ENCODE measurements around the gene MGST2. TPM values are rescaled to one million over a fixed set of nuclear protein-coding genes. Genes with fewer than 3 reads are reported as not detected.

The MGST2 gene
- 10 to 100 TPM in 1 of 6 experiments, 1 to 10 TPM in 5; 5.0 to 11.4 (median 5.7) TPM for total RNA-seq (2021; fragmentation: NEBNext Ultra II Directional; extraction: Animal tissue kit (Norgen Biotek cat#: 25700))
- long read RNA-seq, transcript MGST2-201 (5 exons, 801 nt) = major isoform, 5 of 6 reads
- long read RNA-seq, partial matches to known transcripts = 0 of 6 reads
- long read RNA-seq, other reads (novel, unspliced or antisense) = 1 of 6 reads

DNA sequence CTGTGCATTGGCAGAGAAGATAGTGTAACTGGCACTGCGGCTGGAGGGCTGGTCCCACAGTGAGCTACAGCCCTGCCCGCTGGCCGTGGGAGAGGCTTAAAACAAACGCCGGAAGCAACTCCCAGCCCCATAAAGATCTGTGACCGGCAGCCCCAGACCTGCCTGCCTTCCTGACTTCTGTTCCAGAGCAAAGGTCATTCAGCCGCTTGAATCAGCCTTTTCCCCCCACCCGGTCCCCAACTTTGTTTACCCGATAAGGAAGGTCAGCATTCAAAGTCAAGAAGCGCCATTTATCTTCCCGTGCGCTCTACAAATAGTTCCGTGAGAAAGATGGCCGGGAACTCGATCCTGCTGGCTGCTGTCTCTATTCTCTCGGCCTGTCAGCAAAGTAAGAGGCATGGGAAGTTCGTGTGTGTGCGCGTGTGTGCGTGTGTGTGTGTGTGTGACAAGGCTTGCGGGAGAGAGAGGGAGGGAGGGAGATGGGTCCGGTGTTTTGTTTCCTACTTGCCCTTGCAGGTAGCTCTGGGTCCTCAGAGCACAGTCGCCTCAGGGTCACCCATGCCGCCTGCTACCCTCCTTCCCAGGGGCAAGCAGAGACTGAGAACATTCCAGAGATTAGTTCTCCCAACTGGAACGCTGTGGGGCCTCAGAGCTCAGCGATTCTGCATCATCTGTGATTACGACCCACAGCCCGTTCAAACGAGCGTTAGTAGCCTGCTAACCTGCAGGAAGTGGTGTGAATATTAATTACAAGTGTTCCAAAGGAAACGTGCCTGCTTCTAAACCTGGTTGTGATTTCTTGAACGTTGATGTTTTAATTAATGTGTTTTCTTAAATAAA, at the start of gene MGST2:
TSS of gene MGST2 (plus strand) at position 130 of the 840 bp plus-strand sequence. CDS start at position 331, 201 bp downstream.
- H3K27me3 Mint-ChIP-seq (ENCODE audit: insufficient read depth) = peaks cover 10% of the 10 kb centered on the region; the same call in 1 of the 2 replicates
- H3K36me3 Mint-ChIP-seq (ENCODE audit: low read depth) = no peaks in the 10 kb centered on the region
- DNase-seq = peak; percentile 68
- peaks cover 18% of the 10 kb centered on the region for H3K4me1 Mint-ChIP-seq (ENCODE audit: low read depth)
- H3K4me3 Mint-ChIP-seq = peak within 1 kb of the TSS; percentile 87
- TF ChIP-seq, protein P1, sequence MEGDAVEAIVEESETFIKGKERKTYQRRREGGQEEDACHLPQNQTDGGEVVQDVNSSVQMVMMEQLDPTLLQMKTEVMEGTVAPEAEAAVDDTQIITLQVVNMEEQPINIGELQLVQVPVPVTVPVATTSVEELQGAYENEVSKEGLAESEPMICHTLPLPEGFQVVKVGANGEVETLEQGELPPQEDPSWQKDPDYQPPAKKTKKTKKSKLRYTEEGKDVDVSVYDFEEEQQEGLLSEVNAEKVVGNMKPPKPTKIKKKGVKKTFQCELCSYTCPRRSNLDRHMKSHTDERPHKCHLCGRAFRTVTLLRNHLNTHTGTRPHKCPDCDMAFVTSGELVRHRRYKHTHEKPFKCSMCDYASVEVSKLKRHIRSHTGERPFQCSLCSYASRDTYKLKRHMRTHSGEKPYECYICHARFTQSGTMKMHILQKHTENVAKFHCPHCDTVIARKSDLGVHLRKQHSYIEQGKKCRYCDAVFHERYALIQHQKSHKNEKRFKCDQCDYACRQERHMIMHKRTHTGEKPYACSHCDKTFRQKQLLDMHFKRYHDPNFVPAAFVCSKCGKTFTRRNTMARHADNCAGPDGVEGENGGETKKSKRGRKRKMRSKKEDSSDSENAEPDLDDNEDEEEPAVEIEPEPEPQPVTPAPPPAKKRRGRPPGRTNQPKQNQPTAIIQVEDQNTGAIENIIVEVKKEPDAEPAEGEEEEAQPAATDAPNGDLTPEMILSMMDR (IDR thresholded peaks at IDR 0.05) = no peak
- no peaks in the 10 kb centered on the region for H3K9me3 Mint-ChIP-seq
- peak within 1 kb of the TSS; percentile 82 for H3K27ac Mint-ChIP-seq

DNA sequence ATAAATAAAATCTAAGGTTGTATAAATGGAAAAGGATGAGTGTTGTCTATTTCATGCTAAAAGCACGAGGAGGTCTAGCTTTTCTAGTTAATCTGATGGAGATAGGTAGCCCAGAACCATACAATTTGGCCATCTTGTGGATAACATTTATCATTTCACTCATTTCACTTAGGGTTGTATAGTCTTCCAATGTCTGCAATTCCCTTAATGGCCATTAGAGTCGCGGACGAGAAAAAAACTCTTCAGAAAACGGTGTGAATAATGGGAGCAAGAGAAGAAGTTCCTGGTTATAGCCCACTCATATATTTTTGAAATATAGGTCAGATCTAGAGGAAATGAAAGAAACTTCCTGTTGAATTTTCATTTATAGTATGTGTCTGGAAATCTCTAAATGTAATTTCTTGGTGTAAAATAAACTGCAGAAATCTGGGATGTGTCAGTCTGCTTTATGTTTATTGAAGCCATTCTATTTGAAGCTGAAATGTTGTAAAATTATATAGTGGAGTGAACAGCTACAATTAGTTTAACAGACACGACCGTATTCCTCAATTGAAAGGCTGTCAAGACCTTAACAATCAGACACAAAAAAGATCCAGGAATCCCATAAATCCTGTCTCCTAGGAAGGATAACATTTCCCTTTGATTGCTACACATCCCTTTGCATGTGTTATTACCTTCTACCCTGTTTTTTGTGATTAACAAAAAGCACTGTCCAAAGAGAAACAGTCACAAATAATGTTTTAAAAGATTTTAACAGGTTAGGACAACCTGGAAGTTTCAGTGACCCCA, 47.7 kb upstream of the MGST2 start:
- H3K9me3 Mint-ChIP-seq = no peaks in the 10 kb centered on the region
- peaks cover 7% of the 10 kb centered on the region for H3K27me3 Mint-ChIP-seq (ENCODE audit: insufficient read depth)
- DNase-seq = no peak
- no peaks in the 10 kb centered on the region for H3K36me3 Mint-ChIP-seq (ENCODE audit: low read depth)
- TF ChIP-seq, protein P1 (IDR thresholded peaks at IDR 0.05) = peak; percentile 68
- H3K4me3 Mint-ChIP-seq = no peak overlapping the region
- no peaks in the 10 kb centered on the region for H3K4me1 Mint-ChIP-seq (ENCODE audit: low read depth)
- H3K27ac Mint-ChIP-seq = no peak overlapping the region

DNA sequence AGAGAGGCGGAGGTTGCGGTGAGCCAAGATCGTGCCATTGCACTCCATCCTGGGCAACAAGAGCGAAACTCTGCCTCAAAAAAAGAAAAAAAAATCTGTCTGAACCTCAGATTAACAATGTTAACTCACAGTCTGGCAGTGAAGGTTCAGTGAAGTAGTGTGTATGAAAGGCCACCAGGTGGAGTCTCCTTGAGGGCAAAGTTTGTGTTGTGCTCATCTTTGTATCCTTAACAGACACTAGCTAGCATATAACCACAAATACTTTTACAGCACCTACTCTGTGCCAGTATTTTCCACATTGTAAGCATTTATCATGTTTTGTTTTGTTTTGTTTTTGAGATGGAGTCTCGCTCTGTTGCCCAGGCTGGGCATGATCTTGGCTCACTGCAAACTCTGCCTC, 46.0 kb upstream of the MGST2 start:
- Mint-ChIP-seq H3K9me3 (no peaks in the 10 kb centered on the region), H3K27me3 (ENCODE audit: insufficient read depth) (peaks cover 20% of the 10 kb centered on the region), H3K36me3 (ENCODE audit: low read depth) (no peaks in the 10 kb centered on the region), H3K4me1 (ENCODE audit: low read depth) (no peaks in the 10 kb centered on the region), H3K27ac (no peak overlapping the region), H3K4me3 (no peak overlapping the region)
- TF ChIP-seq, protein P1 (IDR thresholded peaks at IDR 0.05) = peak; percentile 82
- DNase-seq = peak; percentile 41

DNA sequence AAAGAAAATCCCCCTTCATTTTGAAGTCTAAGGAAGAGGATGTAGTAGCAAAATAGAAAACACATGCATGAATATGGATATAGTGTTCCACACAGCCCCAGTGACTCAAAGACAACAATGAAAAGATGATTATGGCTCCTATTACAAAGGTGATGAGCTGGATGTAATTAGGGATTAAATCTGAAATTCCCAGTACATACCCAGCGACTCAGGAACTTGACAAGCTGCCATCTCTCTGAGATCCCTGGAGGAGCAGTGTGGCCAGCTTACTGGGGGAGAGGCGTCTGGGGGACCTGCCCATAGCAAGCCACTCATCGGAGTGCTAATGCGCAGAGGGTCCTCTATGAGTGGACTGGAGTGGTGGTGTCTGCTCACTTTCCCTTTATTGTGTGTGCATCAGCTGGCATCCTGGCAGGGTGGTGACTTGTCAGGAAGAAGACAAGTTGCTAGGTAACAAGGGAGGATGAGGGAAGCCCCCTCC, 42.7 kb upstream of the MGST2 start:
- H3K9me3 Mint-ChIP-seq = no peaks in the 10 kb centered on the region
- H3K4me3 Mint-ChIP-seq = no peak overlapping the region
- TF ChIP-seq, protein P1 (IDR thresholded peaks at IDR 0.05) = no peak
- no peaks in the 10 kb centered on the region for H3K4me1 Mint-ChIP-seq (ENCODE audit: low read depth)
- no peak for DNase-seq
- H3K36me3 Mint-ChIP-seq (ENCODE audit: low read depth) = no peaks in the 10 kb centered on the region
- no peak overlapping the region for H3K27ac Mint-ChIP-seq
- H3K27me3 Mint-ChIP-seq (ENCODE audit: insufficient read depth) = peaks cover 26% of the 10 kb centered on the region

DNA sequence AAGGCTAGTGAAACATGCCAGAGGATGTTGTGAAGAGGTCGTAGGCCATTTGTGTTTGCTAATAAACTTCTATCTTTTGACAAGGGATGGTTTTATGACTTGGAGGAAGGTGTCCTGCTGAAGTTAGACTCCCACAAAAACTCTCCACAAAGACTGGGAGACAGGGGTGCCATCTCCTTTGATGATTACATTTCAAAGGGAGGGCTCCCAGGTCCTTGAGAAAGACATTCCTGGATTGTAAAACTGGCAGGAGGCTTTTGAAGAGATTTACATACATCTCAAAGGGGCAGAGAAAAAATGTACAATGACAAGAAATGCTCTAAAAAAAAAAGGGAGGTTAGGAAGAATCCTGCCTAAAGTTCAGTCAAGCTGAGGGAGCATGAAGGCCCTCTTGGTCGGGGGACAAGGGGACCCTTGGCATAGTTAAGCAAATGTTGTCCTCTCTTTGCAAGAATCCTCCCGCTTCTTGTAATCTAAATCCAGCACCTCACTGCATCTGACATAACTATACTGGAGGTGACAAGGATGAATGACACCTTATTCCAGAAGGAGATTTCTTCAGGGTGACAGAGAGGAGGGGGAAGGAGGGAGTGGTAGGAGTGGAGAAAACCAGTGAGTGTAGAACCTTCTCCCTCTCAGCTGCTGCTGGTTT, 41.1 kb upstream of the MGST2 start:
- no peaks in the 10 kb centered on the region for H3K36me3 Mint-ChIP-seq (ENCODE audit: low read depth)
- H3K4me1 Mint-ChIP-seq (ENCODE audit: low read depth) = no peaks in the 10 kb centered on the region
- peaks cover 28% of the 10 kb centered on the region for H3K27me3 Mint-ChIP-seq (ENCODE audit: insufficient read depth)
- H3K4me3 Mint-ChIP-seq = no peak overlapping the region
- H3K27ac Mint-ChIP-seq = no peak overlapping the region
- TF ChIP-seq, protein P1 (IDR thresholded peaks at IDR 0.05) = no peak
- H3K9me3 Mint-ChIP-seq = no peaks in the 10 kb centered on the region
- no peak for DNase-seq
